NCI-H1930 (cell line): ENCODE results near the gene RTN3.
"Not testable (repeated sequence)": the region's sequence is repeated elsewhere in the genome, so short reads cannot be mapped to it uniquely, and the experiment has no call there.

ENCODE experiments used
- DNase-seq, 2 experiments: peaks; one replicate each; lab custom pipeline; 2025; lab: John Stamatoyannopoulos, UW

Gene RTN3

DNA sequence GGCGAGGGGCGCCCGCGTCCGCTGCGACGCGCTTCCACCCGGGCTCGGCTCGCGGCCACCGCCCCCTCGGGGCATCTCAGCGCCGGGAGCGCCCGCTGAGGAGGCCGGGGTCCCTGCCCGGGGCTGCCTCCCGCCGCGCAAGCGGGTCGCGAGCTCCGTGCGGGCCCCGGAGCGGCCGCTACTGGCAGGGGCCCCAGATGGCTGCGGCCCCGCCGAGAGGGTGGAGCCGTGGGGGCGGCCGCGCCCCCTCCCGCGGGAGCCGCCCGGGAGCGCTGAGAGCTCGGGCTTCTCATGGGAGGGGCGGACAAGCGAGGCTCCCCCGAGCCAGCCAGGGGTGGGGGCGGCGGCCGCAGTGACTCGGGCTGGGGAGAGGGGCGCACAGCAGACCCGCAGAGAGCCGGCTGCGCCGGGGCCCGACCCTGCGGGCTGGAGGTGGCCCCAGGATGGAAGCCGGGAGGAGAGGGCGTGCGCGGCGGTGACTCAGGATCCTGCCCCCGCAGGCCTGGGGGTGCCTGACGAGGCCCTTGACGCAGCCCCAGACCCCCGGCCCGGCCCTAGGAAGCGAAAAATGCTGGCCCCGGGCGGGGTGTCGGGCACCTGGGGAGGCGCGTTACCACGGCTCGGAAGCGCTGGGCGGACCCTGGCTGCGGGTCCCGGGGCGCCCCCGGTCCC is 87.9 kb downstream of the RTN3 start:
- DNase-seq: peak in 1 of 2 experiments; percentile 54

DNA sequence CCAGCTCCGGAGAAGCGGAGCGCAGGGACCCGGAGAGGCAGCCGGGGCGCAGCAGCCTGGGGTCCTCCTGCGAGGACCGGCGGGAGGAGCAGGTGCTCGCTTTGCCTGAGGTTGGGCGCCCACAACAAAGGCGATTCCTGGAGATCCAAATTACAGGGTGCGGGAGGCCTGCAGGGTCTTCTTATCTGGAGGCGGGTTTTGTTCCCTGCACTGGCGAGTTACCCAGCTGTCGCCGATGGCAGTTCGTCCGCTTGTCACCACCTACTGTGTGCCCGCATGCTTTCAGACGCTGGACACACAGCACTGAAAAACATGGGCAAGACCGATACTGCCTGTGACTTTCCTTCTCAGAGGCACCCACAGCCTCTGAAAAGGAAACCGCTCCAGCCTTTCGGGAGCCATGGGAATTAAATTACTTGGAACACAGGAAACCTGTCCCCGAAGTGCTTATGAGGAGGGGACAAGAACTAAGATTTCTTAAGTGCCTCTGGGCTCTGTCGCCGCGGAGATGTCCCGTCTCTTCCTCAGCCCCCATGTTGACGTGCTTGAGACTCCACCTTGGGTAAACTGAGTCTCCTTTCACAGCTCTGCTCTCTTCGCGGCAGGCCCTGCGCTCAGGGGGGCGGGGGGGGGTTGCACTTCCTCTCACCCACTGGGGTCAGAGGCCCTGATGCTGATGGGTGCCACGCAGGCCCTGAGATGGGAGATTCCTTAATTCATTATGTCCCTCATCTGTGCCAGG is 88.6 kb downstream of the RTN3 start:
- peak in 1 of 2 experiments; percentile 30 for DNase-seq

DNA sequence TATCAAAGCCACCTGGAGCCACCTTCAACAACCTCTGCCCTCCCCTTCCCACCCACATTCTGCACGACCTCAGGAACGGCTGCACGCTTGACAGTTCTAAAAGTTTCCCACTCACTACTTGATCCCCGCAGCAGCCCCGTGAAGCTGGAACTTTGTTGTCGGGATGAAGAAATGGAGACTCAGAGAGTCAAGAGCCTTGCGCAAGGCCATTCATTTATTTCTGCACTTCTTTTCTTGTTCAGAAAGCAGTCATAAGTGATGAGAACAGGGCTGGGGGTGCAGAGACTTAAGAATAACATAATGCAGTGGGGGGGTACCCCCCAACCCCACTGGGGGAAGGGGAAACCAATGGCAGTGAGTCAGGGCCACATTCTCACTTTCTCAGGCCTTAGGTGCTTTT is 89.5 kb downstream of the RTN3 start:
- DNase-seq: no peak

GRCh38 chr11:63771741-63772318 is 90.5 kb downstream of the RTN3 start:
- DNase-seq: not testable (repeated sequence)

DNA sequence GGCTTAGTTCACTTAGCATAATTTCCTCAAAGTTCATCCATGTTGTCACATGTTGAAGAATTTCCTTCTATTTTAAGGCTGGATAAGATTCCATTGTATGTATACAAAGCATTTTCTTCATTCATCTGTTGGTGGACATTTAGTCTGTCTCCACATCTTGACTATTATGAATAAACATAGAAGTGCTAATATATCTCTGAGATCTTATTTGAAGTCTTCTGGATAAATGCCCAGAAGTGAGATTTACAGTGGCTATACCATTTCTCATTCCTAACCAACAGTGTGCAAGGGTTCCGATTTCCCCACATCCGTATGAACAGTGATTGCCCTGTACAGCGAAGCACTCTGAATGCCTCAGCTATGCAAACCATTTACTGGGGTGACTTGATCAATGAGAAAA is 93.9 kb downstream of the RTN3 start:
- no peak for DNase-seq

GRCh38 chr11:63779039-63779438 is 97.7 kb downstream of the RTN3 start:
- DNase-seq: no peak

GRCh38 chr11:63782749-63783148 is 101.4 kb downstream of the RTN3 start:
- DNase-seq: no peak

DNA sequence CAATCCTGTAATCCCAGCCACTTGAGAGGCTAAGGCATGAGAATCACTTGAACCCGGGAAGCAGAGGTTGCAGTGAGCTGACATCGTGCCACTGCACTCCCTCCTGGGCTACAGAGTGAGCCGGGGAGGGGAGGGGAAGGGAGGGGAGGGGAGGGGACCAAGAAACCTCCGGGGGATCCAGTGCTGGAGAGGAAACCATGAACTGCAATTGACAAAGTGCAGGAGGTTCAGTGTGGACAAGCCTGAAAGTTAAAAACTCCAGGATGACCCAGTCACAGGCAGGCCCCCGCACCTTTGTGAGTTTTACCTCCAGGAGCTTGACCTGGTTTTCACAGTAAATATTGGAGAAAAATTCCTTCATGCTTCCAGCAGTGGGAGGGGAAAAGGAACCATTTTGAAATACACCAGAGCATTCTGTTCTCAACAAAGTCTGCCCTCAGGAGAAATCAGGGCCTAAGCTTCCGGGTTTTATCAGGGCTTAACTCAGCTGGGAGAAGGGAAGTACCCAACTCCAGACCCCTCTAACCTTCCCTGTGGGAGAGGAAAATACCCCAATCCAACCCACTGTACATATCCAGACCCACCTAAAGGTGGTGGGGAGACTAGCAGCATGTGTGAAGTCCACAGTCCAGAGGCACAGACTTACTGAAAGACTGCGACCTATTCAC is 102.8 kb downstream of the RTN3 start:
- DNase-seq: no peak

GRCh38 chr11:63785823-63786222 is 104.5 kb downstream of the RTN3 start:
- DNase-seq: no peak

DNA sequence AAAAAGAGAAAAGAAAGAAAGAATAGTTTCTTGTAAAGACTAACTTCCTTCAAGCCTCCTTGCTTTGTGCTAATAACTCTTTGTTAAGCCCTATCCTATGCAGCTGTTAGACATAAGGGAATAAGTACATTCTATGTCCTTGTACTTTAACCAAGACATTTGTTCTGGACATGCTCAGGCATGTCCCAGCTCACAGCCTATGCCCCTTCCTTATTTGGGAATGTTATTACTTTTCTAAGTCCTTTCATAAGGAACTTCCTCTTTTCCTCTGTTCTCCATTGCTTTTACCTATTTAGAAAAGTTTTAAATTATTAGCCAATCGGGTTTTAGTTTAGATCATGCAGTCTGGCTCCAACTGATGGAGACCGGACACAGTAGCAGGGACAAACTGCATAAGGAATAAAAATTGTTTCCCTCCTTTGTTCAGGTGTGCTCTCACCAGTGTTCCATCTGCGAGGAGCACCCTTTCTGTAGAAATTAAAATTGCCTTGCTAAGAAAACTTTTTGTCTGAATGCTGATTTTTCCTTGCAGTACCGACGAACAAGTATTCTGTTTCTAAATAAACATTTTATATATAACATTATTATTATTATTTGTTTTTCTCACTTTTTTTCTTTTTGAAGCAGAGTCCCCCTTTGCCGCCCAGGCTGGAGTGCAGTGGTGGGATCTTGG is 110.3 kb downstream of the RTN3 start:
- no peak for DNase-seq

GRCh38 chr11:63793161-63793560 is 111.9 kb downstream of the RTN3 start:
- no peak for DNase-seq

DNA sequence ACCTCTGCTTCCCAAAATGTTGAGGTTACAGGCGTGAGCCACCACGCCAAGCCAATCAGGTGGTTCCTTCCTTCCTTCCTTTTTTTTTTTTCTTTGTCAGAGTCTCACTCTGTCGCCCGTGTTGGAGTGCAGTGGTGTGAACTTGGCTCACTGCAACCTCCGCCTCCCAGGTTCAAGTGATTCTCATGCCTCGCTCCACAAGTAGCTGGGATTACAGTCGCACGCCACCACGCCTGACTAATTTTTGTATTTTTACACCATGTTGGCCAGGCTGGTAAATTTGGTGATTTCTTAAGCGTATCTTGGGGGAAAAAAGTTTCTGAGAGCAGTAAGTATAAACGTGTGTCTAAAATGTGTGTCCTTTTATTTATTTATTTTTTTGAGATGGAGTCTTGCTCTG is 113.8 kb downstream of the RTN3 start:
- no peak for DNase-seq

DNA sequence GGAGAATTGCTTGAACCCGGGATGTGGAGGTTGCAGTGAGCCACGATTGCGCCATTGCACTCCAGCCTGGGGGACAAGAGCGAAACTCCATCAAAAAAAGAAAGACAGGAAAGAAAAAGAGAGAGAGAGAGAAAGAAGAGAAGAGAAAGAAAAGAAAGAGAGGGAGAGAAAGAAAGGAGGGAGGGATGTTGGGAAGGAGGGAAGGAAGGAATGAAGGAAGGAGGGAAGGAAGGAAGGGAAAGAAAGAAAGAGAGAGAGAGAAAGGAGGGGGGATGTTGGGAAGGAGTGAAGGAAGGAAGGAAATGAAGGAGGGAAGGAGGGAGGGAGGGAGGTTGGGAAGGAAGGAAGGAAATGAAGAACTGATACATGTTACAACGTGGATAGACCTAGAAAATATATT is 119.6 kb downstream of the RTN3 start:
- DNase-seq: no peak

DNA sequence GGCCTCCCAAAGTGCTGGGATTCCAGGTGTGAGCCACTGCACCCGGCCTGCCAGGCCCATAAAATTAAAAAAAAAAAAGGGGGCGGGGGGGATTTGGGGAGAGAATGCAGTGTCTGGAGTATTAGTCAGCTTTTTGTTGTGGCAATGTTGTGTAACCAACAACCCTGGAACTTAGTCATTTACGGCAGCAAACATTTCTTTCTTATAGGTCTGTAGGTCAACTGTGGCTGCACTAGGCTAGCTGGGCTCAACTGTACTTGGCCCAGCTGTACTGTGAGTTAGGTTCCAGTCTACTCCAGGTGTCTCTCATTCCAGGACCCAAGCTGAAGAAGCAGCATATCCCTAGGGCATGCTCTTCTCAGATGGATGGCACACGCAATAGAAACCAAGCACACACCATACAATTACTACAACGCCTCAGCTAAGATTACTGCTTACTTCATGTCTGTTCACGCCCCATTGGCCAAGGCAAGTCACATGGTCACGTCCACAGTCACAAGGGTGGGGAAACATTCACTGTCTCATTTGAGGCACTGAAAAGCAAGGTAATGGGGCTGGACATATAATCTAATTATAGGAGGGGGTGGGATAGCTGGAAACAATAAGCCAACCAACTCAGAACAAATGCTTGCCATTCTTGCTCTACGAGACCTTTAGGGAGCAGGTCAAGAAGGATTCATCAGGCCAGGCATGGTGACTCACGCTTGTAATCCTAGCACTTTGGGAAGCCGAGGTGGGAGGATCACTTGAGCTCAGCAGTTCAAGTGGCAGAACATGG is 121.5 kb downstream of the RTN3 start:
- DNase-seq: no peak

- DNase-seq: no peak
Measured at GRCh38 chr11:63804259-63804658, 123.0 kb downstream of the RTN3 start.

DNA sequence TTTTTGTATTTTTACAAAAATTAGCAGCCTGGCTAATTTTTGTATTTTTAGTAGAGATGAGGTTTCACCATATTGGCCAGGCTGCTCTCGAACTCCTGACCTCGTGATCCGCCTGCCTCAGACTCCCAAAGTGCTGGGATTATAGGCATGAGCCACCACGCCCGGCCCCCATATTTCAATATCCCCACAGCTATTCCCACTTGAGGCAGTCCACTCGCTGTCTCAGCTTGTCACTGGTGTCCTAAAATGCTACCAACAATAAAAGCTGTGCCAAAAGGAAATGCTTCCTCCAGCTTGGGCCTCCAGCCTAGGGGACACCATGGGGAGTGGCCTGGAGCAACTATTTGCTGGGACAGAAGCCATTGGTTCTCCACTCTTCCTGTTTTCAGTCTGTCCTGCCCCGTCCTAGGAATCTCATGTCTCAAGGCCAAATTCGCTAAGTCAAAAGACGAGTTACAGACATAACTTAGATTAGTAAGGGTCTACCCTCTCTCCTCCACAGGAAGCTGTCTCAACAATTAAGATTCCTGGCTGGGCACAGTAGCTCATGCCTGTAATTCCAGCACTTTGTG is 124.6 kb downstream of the RTN3 start:
- no peak for DNase-seq
